DMS 273 (cell line): ENCODE measurements around the gene LPO.
A peak's percentile ranks its signal among the peaks of the same experiment; 100 is the strongest.

Experiments
- DNase-seq: peaks from one replicate; lab custom pipeline; 2025; ENCODE audit not compliant: unreplicated experiment; lab: John Stamatoyannopoulos, UW

Gene LPO

DNA sequence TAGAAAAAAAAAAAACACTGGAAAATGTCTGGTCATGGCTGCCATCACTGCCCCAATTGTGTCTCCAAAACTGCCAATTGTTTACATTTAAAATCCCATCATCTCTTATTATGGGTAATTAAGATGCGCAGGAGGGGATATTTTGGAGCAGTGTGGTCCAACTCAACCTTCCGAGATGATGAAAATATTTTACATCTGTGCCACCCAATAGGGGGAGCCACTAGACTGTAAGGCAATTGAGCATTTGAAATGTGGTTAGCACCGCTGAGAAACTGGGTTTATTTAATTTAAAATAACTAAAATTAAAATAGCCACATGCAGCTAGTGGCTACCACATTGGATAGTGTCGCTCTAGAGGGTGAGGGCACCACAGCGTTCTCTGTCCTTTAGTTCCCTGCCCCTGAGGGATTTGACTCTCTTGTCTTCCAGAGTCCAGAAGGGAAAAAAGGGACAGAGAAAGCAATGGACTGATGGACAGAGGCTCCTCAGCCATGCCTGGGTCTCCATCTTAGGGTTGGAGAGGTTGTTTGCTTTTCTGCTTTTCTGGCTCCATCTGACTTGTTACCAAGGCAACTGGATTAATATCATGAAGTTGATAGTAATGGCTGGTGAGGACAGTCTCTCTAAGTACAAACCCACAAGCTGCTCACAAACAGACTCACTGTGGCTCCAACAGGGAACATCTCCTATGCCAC lies 38.9 kb downstream of the LPO start:
- DNase-seq: peak; percentile 52

- DNase-seq: no peak
Observed at GRCh38 chr17:58277802-58278595, 39.6 kb downstream of the LPO start.

GRCh38 chr17:58278661-58279015 lies 40.3 kb downstream of the LPO start:
- DNase-seq: no peak

GRCh38 chr17:58279016-58279711 lies 40.8 kb downstream of the LPO start:
- DNase-seq: no peak

- DNase-seq: no peak
Observed at GRCh38 chr17:58279736-58280479, 41.5 kb downstream of the LPO start.

- DNase-seq: no peak
Observed at GRCh38 chr17:58280480-58281217, 42.3 kb downstream of the LPO start, which contains the start of gene MPO. Gene MPO, minus strand, starts transcription at chr17:58280935. Its CDS starts 177 bp downstream, at chr17:58280758.

- peak; percentile 77 for DNase-seq
Observed at GRCh38 chr17:58281511-58282011, 43.2 kb downstream of the LPO start.

GRCh38 chr17:58282442-58282841 lies 44.1 kb downstream of the LPO start:
- DNase-seq: no peak

GRCh38 chr17:58283674-58284612 lies 45.6 kb downstream of the LPO start:
- DNase-seq: no peak

GRCh38 chr17:58284613-58285421 lies 46.4 kb downstream of the LPO start:
- DNase-seq: no peak

DNA sequence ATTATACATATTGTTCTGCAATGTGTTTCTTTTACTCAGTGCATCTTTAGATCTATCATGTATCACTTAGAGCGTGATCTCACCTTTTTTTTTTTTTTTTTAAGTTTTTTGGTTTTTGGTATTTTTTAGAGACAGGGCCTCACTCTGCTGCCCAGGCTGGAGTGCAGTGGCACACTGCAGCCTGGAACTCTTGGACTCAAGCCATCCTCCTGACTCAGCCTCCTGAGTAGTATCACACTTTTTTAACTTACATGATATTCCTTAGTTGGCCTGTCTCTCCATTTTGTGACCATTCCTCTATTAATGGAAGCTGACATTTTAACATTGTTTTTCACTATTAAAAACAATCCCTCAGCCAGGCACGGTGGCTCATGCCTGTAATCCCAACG lies 47.0 kb downstream of the LPO start:
- no peak for DNase-seq

DNA sequence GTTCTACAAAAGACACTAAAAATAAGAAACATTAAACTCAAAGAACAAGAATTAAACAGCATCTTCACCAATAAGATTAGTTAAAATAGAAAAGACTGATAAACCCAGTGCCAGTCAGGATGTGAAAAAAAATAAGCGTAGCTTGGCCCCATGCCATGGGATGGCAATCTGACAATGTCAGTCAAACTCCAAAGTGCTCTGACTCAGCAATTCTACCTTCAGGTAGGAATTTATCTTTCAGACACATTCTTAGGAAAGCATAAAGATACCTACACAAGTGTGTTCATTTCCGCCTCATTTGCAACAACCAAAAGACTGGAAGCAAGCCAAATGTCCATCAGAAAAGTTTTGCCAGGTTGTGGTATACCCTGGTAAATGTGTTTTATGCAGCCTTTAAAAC lies 51.5 kb downstream of the LPO start:
- peak; percentile 36 for DNase-seq

DNA sequence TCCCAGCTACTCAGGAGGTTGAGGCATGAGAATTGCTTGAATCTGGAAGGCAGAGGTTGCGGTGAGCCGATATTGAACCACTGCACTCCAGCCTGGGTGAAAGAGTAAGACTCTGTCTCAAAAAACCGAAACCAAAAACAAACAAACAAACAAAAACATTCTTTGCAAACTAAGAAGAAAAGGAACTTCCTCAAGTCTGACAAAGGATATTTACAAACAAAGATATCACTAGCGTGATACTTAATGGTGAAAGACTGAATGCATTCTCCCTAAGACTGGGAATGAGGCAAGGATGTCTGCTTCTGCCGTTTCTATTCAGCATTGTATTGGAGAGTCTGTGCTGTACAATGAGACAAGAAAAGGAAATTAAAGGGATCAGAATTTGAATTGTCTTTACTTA lies 52.9 kb downstream of the LPO start:
- DNase-seq: no peak

- no peak for DNase-seq
Observed at GRCh38 chr17:58294034-58294433, 55.6 kb downstream of the LPO start.

- no peak for DNase-seq
Observed at GRCh38 chr17:58300336-58300735, 62.0 kb downstream of the LPO start.

DNA sequence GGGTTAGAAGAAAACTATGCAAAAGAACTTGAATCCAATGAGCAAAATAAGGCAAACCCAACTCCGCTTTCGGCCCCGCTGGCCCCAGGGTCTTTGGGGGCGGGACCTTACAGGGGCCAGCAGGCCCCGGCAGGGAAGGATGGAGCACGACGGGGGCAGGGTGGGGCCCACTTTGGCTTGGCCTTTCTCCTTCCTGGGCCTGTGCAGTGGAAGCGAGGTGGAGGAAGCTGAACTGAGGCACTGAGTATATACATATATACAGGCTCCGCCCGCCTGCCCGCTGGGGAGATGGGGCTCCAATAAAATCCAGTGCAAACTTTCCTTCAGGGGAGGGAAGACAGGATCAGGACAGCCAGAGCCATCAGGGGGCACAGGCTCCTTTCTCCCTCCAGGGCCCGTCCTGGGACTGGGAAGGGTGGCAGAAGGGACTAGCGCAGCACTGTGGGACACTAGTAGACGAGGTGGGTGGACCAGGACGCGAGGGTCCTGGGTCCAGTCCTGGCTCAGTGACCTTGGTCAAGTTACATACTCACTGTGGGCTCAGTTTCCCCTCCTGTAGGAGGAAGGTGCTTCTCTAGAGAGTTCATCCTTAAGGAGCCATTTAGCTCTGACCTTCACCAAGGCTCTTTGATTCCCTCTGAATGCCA lies 63.2 kb downstream of the LPO start:
- no peak for DNase-seq

DNA sequence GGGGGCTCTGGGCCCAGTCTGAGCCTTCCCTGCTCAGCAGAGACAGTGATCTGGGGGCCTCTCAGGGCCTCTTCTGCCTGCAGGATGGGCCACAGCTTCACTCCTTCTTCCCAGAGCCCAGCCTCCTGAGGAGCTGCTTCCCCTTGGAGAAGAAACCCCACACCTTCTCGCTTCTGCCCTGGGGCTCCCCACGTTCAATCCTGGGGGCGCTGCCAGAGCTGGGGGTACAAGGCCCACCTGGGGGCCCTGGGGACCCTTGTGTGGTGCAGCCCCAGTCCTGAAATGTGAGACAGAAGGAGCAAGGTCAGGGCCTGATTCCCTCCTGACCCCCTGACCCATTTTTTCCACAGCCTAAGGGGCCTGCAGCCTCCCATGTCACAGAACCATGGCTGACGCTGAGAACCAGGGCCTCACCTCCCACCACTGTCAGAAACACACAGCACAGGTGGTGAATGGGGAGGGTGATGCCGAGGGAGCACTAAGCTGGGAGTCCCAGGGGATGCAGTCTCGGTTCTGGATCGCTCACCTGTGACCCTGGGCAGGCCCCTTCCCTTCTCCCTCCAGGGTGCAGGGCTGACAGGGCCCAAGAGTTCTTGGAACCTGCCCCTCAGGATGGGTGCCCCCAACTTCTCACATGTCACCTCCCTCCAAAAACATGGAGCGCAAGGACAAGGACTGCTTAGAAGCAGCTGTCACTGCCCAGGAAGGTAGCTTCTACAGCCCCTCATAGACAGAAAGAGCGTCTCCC lies 64.0 kb downstream of the LPO start:
- no peak for DNase-seq
